ENCODE measurements around the gene ZNF766. TPM values are rescaled to one million over a fixed set of nuclear protein-coding genes. Genes with fewer than 3 reads are reported as not detected.
"Not testable (repeated sequence)": the region's sequence is repeated elsewhere in the genome, so short reads cannot be mapped to it uniquely, and the experiment has no call there.

Gene ZNF766
- 10 to 100 TPM; 19.7 to 25.0 (median 23.5) TPM for polyA plus RNA-seq (ENCODE audit: insufficient read length in 3 of 3)

- DNase-seq (ENCODE audit: low read depth in 3 of 3, low spot score in 2 of 3), result peak; percentile 68 to 87 (median 85)
These were observed at the start of gene ZNF766 for GRCh38 chr19:52269338-52270261. TSS of gene ZNF766 (plus strand) at chr19:52269587. CDS start at chr19:52269614, 27 bp downstream.

DNA sequence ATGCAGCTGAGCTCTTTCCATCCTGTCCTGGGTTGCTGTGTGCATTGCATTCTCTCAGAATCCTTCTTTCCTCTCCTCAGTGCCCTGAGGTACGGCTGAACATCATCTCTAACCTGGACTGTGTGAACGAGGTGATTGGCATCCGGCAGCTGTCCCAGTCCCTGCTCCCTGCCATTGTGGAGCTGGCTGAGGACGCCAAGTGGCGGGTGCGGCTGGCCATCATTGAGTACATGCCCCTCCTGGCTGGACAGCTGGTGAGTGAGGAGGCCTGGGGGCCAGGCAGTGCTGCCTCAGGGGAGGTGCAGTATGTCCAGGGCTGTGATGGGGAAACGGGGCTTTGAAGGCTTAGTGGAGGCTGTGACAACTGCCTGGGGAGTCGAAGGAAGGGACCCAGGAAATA lies 49.8 kb upstream of the ZNF766 start:
- DNase-seq (ENCODE audit: low read depth in 3 of 3, low spot score in 2 of 3), result no peak

DNA sequence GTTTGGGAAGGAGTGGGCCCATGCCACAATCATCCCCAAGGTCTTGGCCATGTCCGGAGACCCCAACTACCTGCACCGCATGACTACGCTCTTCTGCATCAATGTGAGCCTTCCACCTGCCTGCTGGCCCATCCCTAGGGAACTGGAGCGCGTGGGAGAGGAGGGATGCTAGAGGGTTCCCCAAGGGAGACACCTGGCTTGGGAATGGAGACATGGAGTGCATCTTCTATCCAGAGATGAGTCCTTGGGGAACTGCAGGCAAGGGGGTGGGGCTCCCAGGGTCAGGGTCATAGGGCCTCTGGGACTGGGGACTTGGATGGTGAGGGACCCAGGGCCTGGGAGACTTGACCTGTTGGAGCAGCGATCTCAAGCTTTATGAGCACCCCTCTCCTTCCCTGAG lies 48.4 kb upstream of the ZNF766 start:
- DNase-seq (ENCODE audit: low read depth in 3 of 3, low spot score in 2 of 3), result no peak

DNA sequence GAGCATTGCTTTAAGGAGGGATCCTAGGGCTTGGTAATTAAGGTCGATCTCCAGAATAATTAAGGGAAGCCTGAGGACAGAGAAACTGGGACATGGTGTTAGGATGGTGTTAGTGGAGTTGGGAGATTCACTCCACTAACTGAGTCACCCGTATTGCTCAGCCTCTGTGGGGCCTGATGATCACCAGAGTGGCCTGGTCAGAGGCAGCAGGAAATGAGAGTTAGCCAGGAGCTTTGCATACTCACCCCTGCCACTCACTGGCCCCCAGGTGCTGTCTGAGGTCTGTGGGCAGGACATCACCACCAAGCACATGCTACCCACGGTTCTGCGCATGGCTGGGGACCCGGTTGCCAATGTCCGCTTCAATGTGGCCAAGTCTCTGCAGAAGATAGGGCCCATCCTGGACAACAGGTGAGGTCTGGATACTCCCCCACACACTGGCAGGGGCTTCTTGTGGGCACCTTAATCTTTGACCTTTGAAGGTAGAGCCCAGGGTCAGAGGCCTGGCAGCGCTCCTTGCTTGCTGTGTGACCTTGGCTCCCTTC lies 47.5 kb upstream of the ZNF766 start:
- no peak for DNase-seq (ENCODE audit: low read depth in 3 of 3, low spot score in 2 of 3)

DNA sequence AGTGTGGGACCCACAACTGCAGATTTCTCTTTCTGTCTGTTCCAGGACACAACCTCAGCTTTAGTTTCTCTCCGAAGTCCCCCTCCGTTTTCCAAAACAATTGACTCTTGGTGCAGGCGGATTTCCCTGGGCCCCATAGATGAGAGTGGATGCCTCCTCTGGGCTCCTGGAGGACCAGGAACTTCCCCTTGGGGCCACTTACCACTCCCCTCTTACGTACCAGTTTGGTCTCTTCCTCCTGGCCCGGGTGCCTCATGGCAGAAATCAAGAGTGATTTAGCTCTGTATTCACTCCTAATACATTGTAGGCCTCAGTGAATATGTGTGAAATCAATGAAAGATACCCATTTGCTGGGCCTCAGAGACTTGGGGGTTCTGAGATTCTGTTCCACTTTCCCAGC lies 45.2 kb upstream of the ZNF766 start:
- no peak for DNase-seq (ENCODE audit: low read depth in 3 of 3, low spot score in 2 of 3)

DNA sequence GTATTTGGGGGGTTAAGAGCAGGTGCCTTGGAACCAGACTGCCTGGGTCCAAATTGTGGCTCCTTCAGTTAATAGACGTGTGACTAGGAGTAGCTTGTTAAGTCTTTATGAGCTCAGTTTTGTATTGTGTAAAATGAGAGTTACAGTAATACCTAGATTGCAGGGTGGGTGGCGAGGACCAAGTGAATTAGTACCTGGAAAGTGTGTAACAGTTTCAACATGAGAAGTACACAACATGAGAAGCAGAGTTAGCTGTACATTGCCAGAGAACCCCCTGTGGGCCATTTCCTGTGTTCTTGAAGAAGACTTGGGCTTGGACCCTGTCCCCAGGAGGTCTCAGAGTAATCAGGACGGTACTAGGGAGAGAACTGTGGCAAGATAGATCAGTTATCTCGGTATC lies 42.7 kb upstream of the ZNF766 start:
- DNase-seq (ENCODE audit: low read depth in 3 of 3, low spot score in 2 of 3), result no peak

DNA sequence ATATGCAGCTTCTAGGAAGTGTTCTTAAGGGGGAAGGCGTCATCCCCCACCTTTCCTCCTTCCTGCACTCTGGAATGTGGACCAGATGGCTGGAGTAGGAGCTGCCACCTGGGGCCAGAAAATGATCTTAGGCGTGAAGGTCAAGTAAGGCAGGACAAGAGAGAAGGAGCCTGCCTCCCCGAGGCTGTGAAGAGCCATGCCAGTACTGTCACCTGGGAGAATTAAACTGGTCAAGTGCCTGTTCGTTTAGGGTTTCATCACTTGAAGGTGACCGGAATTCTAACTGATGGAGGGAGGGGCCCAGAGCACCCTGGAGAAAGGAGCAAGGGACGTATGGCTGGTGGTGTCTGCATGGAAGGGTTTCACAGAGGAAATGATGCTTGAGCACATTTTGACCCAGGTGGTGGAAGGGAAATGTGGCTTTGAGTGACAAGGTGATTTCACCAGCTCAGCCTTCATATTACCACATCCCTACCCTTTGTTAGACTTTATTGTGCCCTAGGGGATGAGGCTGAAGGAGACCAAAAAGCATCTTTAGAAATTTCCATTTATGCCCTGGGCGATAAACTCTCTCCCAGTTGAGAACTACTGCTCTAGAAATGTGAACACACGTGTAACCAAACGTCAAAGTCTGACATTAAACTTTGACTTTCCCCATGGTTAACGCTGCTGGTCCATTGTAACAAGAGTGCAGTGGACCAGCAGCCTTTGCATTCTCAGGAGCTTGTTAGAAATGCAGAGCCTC lies 42.0 kb upstream of the ZNF766 start:
- no peak for DNase-seq (ENCODE audit: low read depth in 3 of 3, low spot score in 2 of 3)

GRCh38 chr19:52227980-52228379 lies 41.4 kb upstream of the ZNF766 start:
- DNase-seq (ENCODE audit: low read depth in 3 of 3, low spot score in 2 of 3), result no peak

DNA sequence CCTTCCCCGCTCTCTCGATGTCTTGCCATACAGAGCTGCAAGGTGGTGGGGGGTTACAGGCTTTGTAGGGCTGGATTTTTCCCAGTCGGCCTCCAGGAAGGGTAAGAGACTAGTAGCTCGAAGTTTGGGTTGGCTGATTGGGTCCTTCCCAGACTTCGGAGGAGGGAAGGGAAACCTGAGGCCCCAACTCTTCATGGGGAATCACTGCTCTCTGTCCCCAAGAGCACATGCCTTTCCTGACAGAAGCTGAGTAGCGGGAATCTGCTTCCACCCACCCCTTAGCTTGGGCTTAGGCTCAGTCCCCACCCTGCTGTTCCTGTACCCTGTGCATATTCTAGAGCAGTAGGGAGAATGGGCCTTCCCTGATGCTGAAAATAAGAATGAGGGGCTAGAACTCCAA lies 39.9 kb upstream of the ZNF766 start:
- DNase-seq (ENCODE audit: low read depth in 3 of 3, low spot score in 2 of 3), result no peak

GRCh38 chr19:52230685-52231084 lies 38.7 kb upstream of the ZNF766 start:
- DNase-seq (ENCODE audit: low read depth in 3 of 3, low spot score in 2 of 3), result no peak

GRCh38 chr19:52231154-52231910 lies 38.1 kb upstream of the ZNF766 start:
- DNase-seq (ENCODE audit: low read depth in 3 of 3, low spot score in 2 of 3), result no peak

DNA sequence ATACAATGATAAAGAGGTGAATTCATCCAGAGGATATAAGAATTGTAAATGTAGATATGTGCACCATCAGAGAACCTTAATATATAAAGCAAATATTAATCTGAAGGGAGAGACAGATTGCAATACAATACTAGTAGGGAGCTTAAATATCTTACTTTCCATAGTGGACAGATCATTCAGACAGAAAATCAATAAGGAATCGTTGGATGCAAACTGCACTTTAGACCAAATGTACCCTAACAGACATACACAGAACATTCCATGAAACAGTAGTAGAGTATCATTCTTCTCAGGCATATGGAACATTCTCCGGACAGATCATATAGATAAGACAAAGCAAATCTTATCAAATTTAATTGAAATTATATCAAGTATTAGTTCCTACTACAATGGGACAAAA lies 35.0 kb upstream of the ZNF766 start:
- DNase-seq (ENCODE audit: low read depth in 3 of 3, low spot score in 2 of 3), result no peak

DNA sequence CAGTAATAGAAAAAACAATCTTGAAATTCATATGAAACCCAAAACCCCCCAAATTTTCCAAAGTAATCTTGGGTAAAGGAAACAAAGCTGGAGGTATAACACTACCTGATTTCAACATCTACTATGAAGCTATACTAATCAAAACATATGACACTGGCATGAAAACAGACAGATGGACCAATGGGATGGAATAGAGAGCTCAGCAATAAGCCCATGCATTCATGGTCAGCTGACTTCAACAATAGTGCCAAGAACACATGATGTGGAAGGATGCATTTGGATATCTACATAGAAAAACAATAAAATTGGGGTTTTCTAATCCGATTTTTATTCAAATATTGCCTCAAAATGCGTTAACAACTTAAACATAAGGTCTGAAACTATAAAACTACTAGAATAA lies 32.2 kb upstream of the ZNF766 start:
- DNase-seq (ENCODE audit: low read depth in 3 of 3, low spot score in 2 of 3), result no peak

DNA sequence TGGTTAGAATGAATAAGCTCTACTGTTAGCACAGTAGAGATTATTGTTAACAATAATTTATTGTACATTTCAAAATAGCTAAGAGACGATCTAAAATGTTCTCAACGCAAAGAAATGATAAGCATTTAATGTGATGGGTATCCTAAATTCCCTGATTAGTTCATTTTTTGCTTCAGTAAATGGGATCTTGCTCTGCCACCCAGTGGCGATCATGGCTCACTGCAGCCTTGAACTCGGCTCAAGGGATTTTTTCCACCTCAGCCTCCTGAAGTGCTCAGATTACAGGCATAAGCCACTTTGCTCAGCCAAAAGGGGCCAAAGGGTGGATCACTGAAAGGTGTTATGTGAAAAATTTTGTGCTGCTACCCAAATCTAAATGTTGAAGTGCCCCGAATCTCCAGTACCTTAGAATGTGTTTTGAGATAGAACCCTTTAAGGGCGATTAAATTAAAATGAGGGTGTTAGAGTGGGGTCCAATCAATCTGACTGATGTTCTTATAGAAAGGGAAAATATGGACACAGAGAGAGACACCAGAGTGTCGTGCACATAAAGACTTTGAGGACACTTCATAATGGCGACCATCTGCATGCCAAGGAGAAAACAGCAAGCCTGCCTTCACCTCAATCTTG lies 31.5 kb upstream of the ZNF766 start:
- peak; percentile 36 to 47 (median 39) for DNase-seq (ENCODE audit: low read depth in 3 of 3, low spot score in 2 of 3)

- no peak for DNase-seq (ENCODE audit: low read depth in 3 of 3, low spot score in 2 of 3)
These were observed 25.4 kb upstream of the ZNF766 start for GRCh38 chr19:52244021-52244420.

DNA sequence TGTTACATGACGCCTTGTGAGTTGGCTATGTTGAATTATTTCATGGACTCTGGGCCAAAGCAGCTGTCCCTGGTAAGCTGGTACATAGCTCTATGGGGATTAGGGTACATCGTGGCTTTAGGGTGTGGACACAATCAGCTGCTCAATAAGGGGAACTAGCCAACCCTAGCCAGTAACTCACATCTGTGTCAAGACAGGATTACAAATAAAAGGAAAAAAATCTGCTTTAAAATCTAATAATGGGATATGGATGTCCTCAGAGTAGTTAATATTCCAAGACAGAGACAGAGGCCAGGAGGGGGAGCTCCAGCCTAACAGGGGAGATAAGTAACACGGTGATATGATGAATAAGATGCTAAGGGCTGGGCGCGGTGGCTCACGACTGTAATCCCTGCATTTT lies 21.1 kb upstream of the ZNF766 start:
- no peak for DNase-seq (ENCODE audit: low read depth in 3 of 3, low spot score in 2 of 3)

DNA sequence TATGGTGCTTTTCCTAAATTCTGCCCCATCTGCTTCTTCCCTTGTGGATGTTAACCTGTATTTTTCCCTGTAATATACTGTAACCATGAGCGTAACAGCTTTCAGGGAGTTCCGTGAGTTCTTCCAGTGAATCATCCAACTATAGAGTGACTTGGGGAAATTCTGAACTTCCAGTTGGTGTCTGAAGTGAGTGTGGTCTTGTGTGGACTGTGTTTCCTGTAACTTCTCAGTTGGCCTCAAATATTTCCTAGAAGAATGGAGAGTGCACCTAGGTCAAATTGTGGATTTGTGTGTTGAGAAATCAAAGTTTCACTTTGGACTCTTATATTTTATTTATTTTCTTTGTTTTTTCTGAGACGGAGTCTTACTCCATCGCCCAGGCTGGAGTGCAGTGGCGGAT lies 11.0 kb upstream of the ZNF766 start:
- DNase-seq (ENCODE audit: low read depth in 3 of 3, low spot score in 2 of 3), result no peak

GRCh38 chr19:52265556-52265955 lies 3.8 kb upstream of the ZNF766 start:
- not testable (repeated sequence) for DNase-seq (ENCODE audit: low read depth in 3 of 3, low spot score in 2 of 3)

- peak in 2 of 3 donors; percentile 10 to 13 for DNase-seq (ENCODE audit: low read depth in 3 of 3, low spot score in 2 of 3)
These were observed 989 bp downstream of the ZNF766 start for GRCh38 chr19:52270266-52270885.

DNA sequence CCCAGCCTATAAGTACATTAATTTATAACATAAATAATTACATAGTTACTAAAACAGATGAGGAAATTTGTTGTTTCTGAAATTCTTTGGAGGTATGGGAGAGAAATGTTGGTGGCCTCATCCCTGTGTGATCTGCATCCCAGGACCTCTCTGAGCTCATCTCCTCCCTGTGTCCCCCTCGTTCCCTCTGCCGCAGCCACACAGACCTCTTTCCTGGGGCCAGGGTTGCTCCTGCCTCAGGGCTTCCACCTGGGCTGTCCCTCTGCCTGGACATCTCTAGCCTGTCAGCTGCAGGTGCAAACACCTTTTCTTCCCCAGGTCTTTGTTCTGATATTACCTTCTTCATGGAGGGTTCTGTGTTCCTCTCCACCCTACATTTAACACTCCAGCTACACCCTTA lies 3.9 kb downstream of the ZNF766 start:
- no peak for DNase-seq (ENCODE audit: low read depth in 3 of 3, low spot score in 2 of 3)

Data from right renal cortex interstitium (tissue), 3 donors.